Hematopoietic multipotent progenitor cell treated with erythropoietin and hydrocortisone succinate and interleukin-3 and kit ligand, for 6 days (in vitro differentiated cells): ENCODE results near the gene ZBED6.
"Not testable (repeated sequence)": the region's sequence is repeated elsewhere in the genome, so short reads cannot be mapped to it uniquely, and the experiment has no call there.

Experiments
- DNase-seq: peaks from one replicate; pipeline ENCODE4 v3.0.0-alpha.2; 2015

The ZBED6 gene

DNA sequence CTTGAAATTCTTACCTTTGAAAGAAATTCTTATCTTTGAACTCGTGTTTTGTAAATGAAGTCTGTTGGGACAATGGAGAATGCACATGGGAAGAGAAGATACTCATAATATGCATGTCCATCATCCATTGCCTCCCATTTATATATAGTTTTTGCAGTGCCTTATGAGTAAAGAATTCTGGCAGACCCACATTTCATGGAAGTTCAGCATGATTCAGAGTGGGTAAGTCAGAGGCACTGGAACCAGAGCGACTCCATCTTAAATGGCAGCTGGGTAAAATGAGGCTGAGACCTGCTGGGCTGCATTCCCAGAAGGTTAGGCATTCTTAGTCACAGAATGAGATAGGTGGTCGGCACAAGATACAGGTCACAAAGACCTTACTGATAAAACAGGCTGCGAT, 16.6 kb upstream of the ZBED6 start:
- DNase-seq: no peak

DNA sequence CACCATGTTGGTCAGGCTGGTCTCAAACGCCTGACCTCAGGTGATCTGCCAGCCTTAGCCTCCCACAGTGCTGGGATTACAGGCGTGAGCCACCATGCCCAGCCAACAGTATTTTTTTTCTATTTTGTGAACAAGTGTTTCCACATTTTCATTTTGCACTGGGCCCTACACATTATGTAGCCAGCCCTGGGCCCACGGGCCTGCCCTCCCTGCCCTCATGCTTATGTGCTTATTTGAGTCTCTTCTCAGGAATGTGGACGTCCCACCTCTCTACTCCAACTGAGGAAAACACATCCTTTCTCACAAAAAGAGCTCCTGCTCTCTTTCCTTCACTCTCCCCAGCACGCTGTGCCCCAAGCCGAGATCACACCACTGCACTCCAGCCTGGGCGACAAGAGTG, 13.5 kb upstream of the ZBED6 start:
- DNase-seq: no peak

GRCh38 chr1:203789966-203790365, 5.5 kb upstream of the ZBED6 start:
- DNase-seq: no peak

- no peak for DNase-seq
These were observed 3.9 kb upstream of the ZBED6 start for GRCh38 chr1:203791498-203791897.

DNA sequence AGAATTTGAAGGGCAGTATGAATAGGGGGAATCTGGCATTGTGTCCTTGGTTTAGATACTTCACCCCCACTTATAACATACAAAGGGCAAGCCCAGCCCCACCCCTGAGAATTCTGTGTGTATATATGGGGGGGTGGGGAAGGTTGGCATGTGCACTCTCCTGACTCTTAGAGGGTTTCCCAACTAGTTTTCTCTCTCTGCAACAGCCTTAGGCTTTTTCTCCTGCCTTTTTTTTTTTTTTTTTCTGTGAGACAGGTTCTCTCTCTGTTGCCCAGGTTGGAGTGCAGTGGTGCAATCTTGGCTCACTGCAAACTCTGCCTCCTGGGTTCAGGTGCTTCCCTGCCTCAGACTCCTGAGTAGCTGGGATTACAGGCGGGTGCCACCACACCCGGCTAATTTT, 2.9 kb upstream of the ZBED6 start:
- DNase-seq: no peak

DNA sequence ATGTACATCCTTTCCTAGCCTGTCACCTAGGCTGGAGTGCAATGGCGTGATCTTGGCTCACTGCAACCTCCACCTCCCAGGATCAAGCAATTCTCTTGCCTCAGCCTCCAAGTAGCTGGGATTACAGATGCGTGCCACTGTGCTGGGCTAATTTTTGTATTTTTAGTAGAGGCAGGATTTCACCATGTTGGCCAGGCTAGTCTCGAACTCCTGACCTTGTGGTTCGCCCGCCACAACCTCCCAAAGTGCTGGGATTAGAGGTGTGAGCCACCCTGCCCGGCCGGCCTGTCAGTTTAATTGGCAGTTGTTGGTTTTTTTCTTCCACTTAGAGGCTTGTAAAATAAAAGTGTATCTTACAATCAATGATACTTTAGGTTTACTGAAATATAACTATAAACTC, 1.9 kb upstream of the ZBED6 start:
- not testable (repeated sequence) for DNase-seq

DNA sequence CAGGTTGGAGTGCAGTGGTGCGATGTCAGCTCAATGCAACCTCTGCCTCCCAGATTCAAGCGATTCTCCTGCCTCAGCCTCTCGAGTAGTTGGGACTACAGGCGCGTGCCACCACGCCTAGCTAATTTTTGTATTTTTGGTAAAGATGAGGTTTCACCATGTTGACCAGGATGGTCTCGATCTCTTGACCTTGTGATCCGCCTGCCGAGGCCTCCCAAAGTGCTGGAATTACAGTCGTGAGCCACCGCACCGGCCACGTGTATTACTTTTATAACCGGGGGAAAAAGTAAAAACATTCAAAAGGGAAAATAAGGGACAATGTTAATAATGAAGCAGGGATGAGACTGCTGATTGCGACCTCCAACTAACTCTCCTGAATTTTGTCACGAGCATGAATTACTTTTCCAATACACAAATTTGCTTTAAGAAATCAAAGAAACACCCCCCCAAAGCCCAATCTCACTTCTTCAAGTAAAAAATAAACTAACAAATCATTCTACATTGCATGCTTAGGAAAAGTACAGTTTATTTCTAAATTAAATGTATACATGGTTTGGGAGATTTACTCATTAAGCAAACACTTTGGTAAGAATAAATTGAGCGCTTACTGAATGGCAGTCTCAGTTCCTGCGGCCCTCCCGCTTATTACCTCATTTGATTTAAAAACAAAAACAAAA, 521 bp upstream of the ZBED6 start:
- DNase-seq: no peak

GRCh38 chr1:203796236-203796605, 798 bp downstream of the ZBED6 start:
- peak; percentile 65 for DNase-seq

DNA sequence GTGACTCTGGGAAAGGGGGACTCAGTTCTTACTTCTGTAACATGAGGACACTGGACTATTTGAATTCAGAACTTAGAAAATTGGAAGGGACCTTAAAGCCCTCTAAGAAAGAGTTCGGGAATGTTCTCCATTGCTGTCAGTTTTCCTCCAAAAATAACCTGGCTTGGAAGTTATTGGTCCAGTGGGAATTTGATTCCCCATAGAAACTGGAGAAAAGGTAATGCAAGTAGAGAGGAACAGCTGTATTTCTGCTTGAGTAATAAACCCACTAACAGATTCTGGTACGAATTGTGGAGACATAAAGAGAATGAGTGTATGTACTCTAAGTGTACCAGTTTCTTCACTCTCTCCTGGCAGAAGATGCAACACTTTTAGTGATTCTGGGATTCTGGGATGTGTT, 1.8 kb downstream of the ZBED6 start:
- no peak for DNase-seq

DNA sequence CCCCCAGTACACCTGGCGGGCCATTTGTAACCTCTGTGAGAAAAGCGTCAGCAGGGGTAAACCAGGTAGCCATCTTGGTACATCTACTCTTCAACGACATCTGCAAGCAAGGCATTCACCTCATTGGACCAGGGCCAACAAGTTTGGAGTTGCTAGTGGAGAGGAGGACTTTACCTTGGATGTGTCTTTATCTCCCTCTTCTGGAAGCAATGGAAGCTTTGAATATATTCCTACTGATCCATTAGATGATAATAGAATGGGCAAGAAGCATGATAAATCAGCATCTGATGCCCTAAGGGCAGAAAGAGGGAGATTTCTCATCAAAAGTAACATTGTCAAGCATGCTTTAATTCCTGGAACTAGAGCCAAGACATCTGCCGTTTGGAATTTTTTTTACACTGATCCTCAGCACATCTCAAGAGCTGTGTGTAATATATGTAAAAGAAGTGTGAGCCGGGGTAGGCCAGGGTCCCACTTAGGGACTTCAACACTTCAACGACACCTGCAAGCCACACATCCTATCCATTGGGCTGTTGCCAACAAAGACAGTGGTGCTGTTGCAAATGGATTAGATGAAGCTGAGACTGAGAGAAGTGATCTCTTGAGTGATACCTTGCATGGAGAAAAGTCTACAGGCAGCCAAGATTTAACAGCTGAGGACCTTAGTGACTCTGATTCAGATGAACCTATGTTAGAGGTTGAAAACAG, 2.7 kb downstream of the ZBED6 start:
- DNase-seq: no peak

GRCh38 chr1:203799157-203799556, 3.7 kb downstream of the ZBED6 start:
- no peak for DNase-seq

DNA sequence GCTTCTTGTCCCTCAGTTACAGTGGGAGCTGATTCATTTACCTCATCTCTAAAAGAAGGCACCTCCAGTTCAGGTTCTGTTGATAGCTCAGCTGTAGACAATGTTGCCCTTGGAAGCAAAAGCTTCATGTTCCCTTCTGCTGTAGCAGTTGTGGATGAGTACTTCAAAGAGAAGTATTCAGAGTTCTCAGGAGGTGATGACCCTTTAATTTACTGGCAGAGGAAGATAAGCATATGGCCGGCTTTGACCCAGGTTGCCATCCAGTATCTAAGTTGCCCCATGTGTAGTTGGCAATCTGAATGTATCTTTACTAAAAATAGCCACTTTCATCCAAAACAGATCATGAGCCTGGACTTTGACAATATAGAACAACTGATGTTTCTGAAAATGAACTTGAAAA, 4.5 kb downstream of the ZBED6 start:
- peak; percentile 72 for DNase-seq

- DNase-seq: no peak
These were observed 10.3 kb downstream of the ZBED6 start for GRCh38 chr1:203805689-203806088.

DNA sequence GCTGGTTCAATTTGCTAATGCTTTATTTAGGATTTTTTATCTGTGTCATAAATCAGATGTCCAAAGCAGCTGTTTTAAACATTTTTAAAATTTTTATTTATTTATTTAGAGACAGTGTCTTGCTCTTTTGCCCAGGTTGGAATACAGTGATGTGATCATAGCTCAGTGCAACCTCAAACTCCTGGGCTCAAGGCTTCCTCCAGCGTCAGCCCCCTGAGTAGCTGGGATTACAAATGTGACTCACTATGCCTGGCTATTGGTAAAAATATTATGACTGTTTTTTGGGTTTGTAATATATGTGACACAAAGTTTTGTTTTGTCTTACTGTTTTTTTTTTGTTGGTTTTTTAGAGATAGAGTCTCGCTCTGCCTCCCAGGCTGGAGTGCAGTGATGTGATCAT, 11.8 kb downstream of the ZBED6 start:
- DNase-seq: no peak

DNA sequence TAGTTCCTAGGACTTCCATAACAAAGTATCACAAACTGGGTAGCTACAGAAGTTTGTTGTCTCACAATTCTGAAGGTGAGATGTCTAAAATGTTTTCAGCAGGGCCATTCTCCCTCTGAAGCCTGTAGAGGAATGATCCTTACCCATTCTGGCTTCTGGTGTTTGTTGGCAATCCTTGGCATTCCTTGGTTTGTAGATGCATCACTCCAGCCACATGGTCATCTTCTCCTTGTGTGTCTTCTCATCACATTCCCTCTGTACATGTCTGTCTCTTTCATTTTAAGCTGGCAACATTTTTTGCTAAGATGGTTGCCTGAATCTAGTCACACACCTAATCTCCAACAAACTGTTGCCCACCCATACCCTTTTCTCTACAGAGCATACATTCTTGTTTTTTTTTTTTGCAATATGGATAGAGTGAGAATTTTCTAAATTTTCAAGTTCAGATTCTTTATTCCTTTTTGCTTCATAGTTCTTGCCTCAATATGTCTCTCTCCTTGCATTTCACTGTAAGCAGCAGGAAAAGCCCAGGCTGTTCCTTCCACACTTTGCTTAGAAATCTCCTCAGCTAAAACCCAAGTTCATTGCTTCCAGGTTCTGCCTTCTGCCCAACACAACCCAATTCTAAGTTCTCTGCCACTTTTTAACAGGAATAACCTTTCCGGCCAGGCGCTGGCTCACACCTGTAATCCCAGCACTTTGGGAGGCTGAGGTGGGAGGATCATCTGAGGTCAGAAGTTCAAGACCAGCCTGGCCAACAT, 18.3 kb downstream of the ZBED6 start:
- no peak for DNase-seq

- no peak for DNase-seq
These were observed 23.0 kb downstream of the ZBED6 start for GRCh38 chr1:203818399-203818798.

- DNase-seq: no peak
These were observed 27.9 kb downstream of the ZBED6 start for GRCh38 chr1:203823306-203823705.

- DNase-seq: no peak
These were observed 30.8 kb downstream of the ZBED6 start for GRCh38 chr1:203826175-203826574.

DNA sequence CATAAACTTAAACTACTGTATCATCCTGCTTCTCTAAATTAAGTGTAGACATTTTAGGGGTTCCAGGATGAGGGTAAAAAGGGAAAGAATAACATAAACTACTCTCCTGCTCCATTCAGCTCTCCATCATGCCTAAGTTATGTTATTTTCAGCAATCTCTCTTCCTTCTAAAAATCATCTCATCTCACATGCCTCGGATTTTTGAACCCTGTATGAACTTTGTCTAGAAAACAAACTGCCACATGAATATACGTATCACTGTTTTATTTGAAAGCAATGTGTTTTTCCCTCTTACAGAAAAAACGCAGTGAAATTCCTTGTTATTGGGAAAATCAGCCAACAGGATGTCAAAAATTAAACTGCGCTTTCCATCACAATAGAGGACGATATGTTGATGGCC, 32.6 kb downstream of the ZBED6 start:
- DNase-seq: no peak

GRCh38 chr1:203828503-203828902, 33.1 kb downstream of the ZBED6 start:
- DNase-seq: no peak

DNA sequence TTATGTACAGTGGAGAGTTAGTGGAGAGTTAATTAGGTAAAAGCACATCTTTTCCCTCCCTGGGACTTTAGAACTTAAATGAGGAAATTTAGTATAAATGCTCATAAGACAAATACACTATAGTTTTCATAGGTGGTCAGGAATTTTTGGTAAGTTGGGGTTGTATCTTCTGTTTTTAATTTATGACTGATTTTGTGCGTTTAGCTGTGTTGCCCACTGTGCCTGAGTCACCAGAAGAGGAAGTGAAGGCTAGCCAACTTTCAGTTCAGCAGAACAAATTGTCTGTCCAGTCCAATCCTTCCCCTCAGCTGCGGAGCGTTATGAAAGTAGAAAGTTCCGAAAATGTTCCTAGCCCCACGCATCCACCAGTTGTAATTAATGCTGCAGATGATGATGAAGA, 33.8 kb downstream of the ZBED6 start:
- not testable (repeated sequence) for DNase-seq

DNA sequence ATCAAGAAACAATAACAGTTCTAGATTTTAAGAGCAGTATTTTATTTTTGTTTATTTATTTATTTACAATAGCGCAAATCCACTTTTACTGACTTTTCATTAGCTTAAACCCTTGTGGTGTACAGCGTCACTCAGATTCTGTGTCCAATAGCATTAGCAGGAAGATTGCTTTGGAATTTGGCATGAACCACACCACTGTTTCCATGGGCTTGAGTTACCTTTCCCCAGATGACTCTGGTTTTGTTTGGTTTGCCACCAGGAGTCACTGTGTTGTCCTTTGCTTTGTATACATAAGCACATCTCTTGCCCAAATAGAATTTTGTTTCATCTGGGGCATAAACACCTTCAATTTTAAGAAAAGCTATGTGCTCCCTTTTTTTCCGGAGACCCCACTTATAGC, 40.1 kb downstream of the ZBED6 start:
- DNase-seq: no peak

GRCh38 chr1:203839081-203839480, 43.7 kb downstream of the ZBED6 start:
- no peak for DNase-seq

- no peak for DNase-seq
These were observed 44.9 kb downstream of the ZBED6 start for GRCh38 chr1:203840208-203840808.
